Osteocyte (in vitro differentiated cells): ENCODE results near the gene CNOT3. TPM values are rescaled to one million over a fixed set of nuclear protein-coding genes. Genes with fewer than 3 reads are reported as not detected.
A peak's percentile ranks its signal among the peaks of the same experiment; 100 is the strongest.

Experiments
- DNase-seq: peaks from one replicate; pipeline ENCODE4 v3.0.0; 2021; ENCODE audit warnings: mixed read lengths; ENCODE audit not compliant: unreplicated experiment; ENCODE audit errors: extremely low spot score
- H3K27ac Mint-ChIP-seq: one replicate; pipeline ENCODE4 v1.8.0; 2021; ENCODE audit warnings: mild to moderate bottlenecking, mixed read lengths; ENCODE audit not compliant: unreplicated experiment
- H3K27me3 Mint-ChIP-seq: one replicate; pipeline ENCODE4 v1.8.0; 2021; ENCODE audit warnings: mixed read lengths; ENCODE audit not compliant: unreplicated experiment
- H3K36me3 Mint-ChIP-seq: one replicate; pipeline ENCODE4 v1.8.0; 2021; ENCODE audit warnings: mixed read lengths; ENCODE audit not compliant: unreplicated experiment
- H3K4me1 Mint-ChIP-seq: one replicate; pipeline ENCODE4 v1.8.0; 2021; ENCODE audit warnings: mixed read lengths; ENCODE audit not compliant: unreplicated experiment
- H3K4me3 Mint-ChIP-seq: one replicate; pipeline ENCODE4 v1.8.0; 2021; ENCODE audit warnings: mild to moderate bottlenecking, moderate library complexity, mixed read lengths; ENCODE audit not compliant: unreplicated experiment
- H3K9me3 Mint-ChIP-seq: one replicate; pipeline ENCODE4 v1.8.0; 2021; ENCODE audit warnings: mixed read lengths; ENCODE audit not compliant: unreplicated experiment
- CTCF ChIP-seq: fragments of 200-600 bp; sonication (generic); IDR thresholded peaks from 2 replicates; pipeline ENCODE4 v1.5.0; 2021; ENCODE audit warnings: antibody characterized with exemption, mild to moderate bottlenecking, moderate library complexity
- total RNA-seq: library from RNA; stranded (reverse); gene quantifications from 2 replicates; pipeline ENCODE4 v1.2.1, GENCODE V29; 2021

CNOT3 gene
- total RNA-seq, 1 donor from 2014 or later = 50.5 TPM

DNA sequence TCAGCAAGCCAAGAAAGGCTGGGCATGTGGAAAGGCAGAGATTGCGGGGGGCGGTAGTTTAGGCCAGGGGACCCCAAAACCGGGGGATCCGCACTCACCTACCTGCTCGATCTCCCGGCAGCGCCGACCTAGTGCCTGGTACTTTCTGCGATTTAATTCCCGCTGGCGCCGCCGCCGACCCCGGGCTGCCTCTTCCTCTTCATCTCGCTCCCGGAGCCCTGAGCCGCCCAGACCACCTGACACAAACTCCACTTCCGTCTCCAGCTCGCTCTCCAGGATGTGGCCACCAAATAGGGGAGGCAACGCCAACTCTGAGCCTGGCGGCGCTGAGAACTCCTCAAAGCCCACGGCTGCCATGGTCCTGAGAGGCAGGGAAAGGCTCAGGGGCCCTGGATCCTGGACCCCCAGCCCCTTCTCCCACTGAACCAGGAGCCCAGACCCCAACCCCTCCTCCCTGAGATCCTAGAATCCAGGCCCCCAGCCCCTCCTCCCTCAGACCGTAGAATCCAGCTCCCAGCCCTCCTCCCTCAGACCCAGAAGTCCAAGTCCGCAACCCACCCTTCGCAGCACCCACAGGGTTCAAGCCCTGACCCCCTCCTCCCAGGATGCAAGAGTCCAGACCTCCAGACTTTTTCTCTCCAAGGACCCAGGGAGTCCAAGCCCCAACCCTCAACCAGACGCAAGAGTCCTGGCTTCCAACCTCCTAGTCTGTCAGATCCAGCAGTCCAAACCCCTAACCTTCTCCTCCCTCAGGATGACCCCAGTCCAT lies 23.0 kb upstream of the CNOT3 start:
- Mint-ChIP-seq H3K4me3 (peak overlapping the region; percentile 84), H3K4me1 (peaks cover 22% of the 10 kb centered on the region), H3K9me3 (no peaks in the 10 kb centered on the region), H3K36me3 (peaks cover 8% of the 10 kb centered on the region), H3K27me3 (no peaks in the 10 kb centered on the region), H3K27ac (peak overlapping the region; percentile 97)
- no peak for TF ChIP-seq CTCF
- DNase-seq = no peak

GRCh38 chr19:54115109-54116063 lies 22.2 kb upstream of the CNOT3 start, which contains the start of the genes PRPF31 and TFPT:
Gene PRPF31 (plus strand): TSS chr19:54115754. CDS start chr19:54118279, 2,525 bp downstream.
Gene TFPT (minus strand): TSS chr19:54115657. CDS start chr19:54115269, 388 bp downstream.
- Mint-ChIP-seq H3K9me3 (no peaks in the 10 kb centered on the region), H3K36me3 (peaks cover 11% of the 10 kb centered on the region)

GRCh38 chr19:54121259-54121658 lies 16.3 kb upstream of the CNOT3 start:
- Mint-ChIP-seq H3K4me1 (peaks cover 9% of the 10 kb centered on the region), H3K9me3 (no peaks in the 10 kb centered on the region), H3K36me3 (peaks cover 27% of the 10 kb centered on the region), H3K4me3 (no peak overlapping the region), H3K27me3 (no peaks in the 10 kb centered on the region), H3K27ac (no peak overlapping the region)
- TF ChIP-seq CTCF = no peak
- DNase-seq = no peak

More at GRCh38 chr19:54115109-54116063, 22.2 kb upstream of the CNOT3 start, which contains the start of the genes PRPF31 and TFPT:
- Mint-ChIP-seq H3K4me1 (peaks cover 22% of the 10 kb centered on the region), H3K27me3 (no peaks in the 10 kb centered on the region), H3K27ac (peak within 1 kb of the TSS; percentile 97), H3K4me3 (peak within 1 kb of the TSS; percentile 84)
- DNase-seq = peak; percentile 97
- TF ChIP-seq CTCF = no peak

DNA sequence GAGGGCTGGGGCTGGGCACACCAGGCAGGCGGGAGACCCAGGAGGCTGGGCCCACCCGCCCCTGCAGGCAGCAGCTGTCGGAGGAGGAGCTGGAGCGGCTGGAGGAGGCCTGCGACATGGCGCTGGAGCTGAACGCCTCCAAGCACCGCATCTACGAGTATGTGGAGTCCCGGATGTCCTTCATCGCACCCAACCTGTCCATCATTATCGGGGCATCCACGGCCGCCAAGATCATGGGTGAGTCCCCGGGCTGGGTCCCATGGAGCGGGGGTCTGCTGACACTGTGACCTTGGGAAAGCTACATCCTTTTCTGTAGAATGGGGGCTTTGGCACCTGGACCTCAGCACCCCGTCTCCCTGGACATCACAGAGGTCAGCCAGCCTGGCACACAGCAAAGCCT lies 13.9 kb upstream of the CNOT3 start:
- Mint-ChIP-seq H3K9me3 (no peaks in the 10 kb centered on the region), H3K27me3 (no peaks in the 10 kb centered on the region), H3K36me3 (peaks cover 31% of the 10 kb centered on the region), H3K4me1 (no peaks in the 10 kb centered on the region), H3K4me3 (no peak overlapping the region), H3K27ac (no peak overlapping the region)
- no peak for TF ChIP-seq CTCF
- no peak for DNase-seq

DNA sequence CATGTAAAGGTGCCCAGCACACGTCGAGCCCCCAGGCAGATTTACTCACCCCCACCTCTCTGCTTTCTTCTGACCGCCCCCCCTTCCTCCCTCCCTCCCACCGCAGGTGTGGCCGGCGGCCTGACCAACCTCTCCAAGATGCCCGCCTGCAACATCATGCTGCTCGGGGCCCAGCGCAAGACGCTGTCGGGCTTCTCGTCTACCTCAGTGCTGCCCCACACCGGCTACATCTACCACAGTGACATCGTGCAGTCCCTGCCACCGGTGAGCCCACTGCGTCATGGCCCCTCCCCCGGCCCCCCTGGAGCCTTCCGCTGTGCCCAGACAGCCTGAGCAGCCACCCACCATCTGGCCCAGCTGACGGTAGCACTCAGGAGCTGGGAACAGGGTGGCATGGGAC lies 13.2 kb upstream of the CNOT3 start:
- Mint-ChIP-seq H3K27ac (no peak overlapping the region), H3K4me3 (no peak overlapping the region), H3K9me3 (no peaks in the 10 kb centered on the region), H3K36me3 (peaks cover 31% of the 10 kb centered on the region), H3K27me3 (no peaks in the 10 kb centered on the region), H3K4me1 (no peaks in the 10 kb centered on the region)
- no peak for DNase-seq
- no peak for TF ChIP-seq CTCF
